Liver (tissue), 9 donors: Measurements from ENCODE around the gene ATOX1. TPM values are rescaled to one million over a fixed set of nuclear protein-coding genes. Genes with fewer than 3 reads are reported as not detected.

Experiments
- DNase-seq: peaks from one replicate; pipeline ENCODE4 v3.0.0-alpha.2; 2017; ENCODE audit warnings: low spot score
- H3K27ac ChIP-seq, 2 donors: one replicate each; pipeline ENCODE4 v1.7.0; 2013; ENCODE audit warnings: inconsistent platforms in 2 of 2, low read length in 2 of 2, control low read depth in 1 of 2, low read depth in 1 of 2, mild to moderate bottlenecking in 1 of 2
- H3K27me3 ChIP-seq, 4 donors: one replicate each; pipeline versions ENCODE4 v1.6.1 to v1.7.0; 2013; ENCODE audit warnings: low read length in 3 of 4, inconsistent platforms in 1 of 4, mild to moderate bottlenecking in 1 of 4, moderate library complexity in 1 of 4; ENCODE audit not compliant: control insufficient read depth in 4 of 4, insufficient read depth in 4 of 4
- H3K36me3 ChIP-seq, 4 donors: one replicate each; pipeline versions ENCODE4 v1.6.1 to v1.7.0; 2013; ENCODE audit warnings: low read length in 3 of 4, mild to moderate bottlenecking in 3 of 4, low read depth in 1 of 4, moderate library complexity in 1 of 4; ENCODE audit not compliant: control insufficient read depth in 4 of 4, insufficient read depth in 3 of 4
- H3K4me1 ChIP-seq, 4 donors: one replicate each; pipeline versions ENCODE4 v1.6.1 to v1.7.0; 2013; ENCODE audit warnings: low read length in 3 of 4, mild to moderate bottlenecking in 3 of 4, moderate library complexity in 1 of 4; ENCODE audit not compliant: control insufficient read depth in 4 of 4, insufficient read depth in 4 of 4
- H3K4me3 ChIP-seq, 3 donors: one replicate each; pipeline versions ENCODE4 v1.6.1 to v1.7.0; 2013; ENCODE audit warnings: low read length in 3 of 3, control low read depth in 1 of 3, low read depth in 1 of 3, mild to moderate bottlenecking in 1 of 3
- H3K9ac ChIP-seq, 2 donors: one replicate each; pipeline ENCODE4 v1.7.0; 2013; ENCODE audit warnings: low read length in 2 of 2, mild to moderate bottlenecking in 2 of 2, moderate library complexity in 2 of 2, control low read depth in 1 of 2, low read depth in 1 of 2
- H3K9me3 ChIP-seq, 4 donors: one replicate each; pipeline versions ENCODE4 v1.6.1 to v1.7.0; 2013; ENCODE audit warnings: low read length in 3 of 4; ENCODE audit not compliant: control insufficient read depth in 4 of 4
- ATF3 ChIP-seq: IDR thresholded peaks from 2 replicates; pipeline ENCODE4 v1.6.1; 2016; ENCODE audit warnings: antibody characterized with exemption
- CTCF ChIP-seq: fragments of 150-350 bp; IDR thresholded peaks from 2 replicates; pipeline ENCODE4 v1.5.1; 2017; ENCODE audit warnings: improper control_type of control experiment, low read depth, low read length; ENCODE audit not compliant: missing input control
- EGR1 ChIP-seq, 2 donors: IDR thresholded peaks; 2 replicates each; pipeline ENCODE4 v1.6.1; 2016 to 2018; ENCODE audit warnings: antibody characterized with exemption in 2 of 2, low read depth in 2 of 2
- FOXA1 ChIP-seq: IDR thresholded peaks from 2 replicates; pipeline ENCODE4 v1.6.1; 2016; ENCODE audit warnings: antibody characterized with exemption
- FOXA2 ChIP-seq: IDR thresholded peaks from 2 replicates; pipeline ENCODE4 v1.6.1; 2016; ENCODE audit warnings: antibody characterized with exemption
- GABPA ChIP-seq, 2 donors: IDR thresholded peaks in 1 of 2; conservative IDR thresholded peaks in 1 of 2; 2 replicates each; pipeline ENCODE4 v1.6.1; 2016; ENCODE audit warnings: antibody characterized with exemption in 2 of 2, mild to moderate bottlenecking in 1 of 2, moderate library complexity in 1 of 2
- HNF4A ChIP-seq, 2 donors: conservative IDR thresholded peaks; 2 replicates each; pipeline ENCODE4 v1.6.1; 2016; ENCODE audit warnings: antibody characterized with exemption in 2 of 2, mild to moderate bottlenecking in 2 of 2
- HNF4G ChIP-seq: IDR thresholded peaks from 2 replicates; pipeline ENCODE4 v1.6.1; 2016; ENCODE audit warnings: antibody characterized with exemption
- JUND ChIP-seq, 2 donors: IDR thresholded peaks; 2 replicates each; pipeline ENCODE4 v1.6.1; 2016; ENCODE audit warnings: antibody characterized with exemption in 2 of 2
- MAX ChIP-seq: IDR thresholded peaks from 2 replicates; pipeline ENCODE4 v1.6.1; 2016; ENCODE audit warnings: antibody characterized with exemption
- NR2F2 ChIP-seq: IDR thresholded peaks from 2 replicates; pipeline ENCODE4 v1.6.1; 2016; ENCODE audit warnings: antibody characterized with exemption
- RAD21 ChIP-seq, 2 donors: IDR thresholded peaks; 2 replicates each; pipeline ENCODE4 v1.6.1; 2016; ENCODE audit warnings: antibody characterized with exemption in 2 of 2, mild to moderate bottlenecking in 2 of 2
- REST ChIP-seq: IDR thresholded peaks from 2 replicates; pipeline ENCODE4 v1.6.1; 2016; ENCODE audit warnings: antibody characterized with exemption, mild to moderate bottlenecking
- RXRA ChIP-seq, 2 donors: IDR thresholded peaks; 2 replicates each; pipeline ENCODE4 v1.6.1; 2017 to 2018; ENCODE audit warnings: antibody characterized with exemption in 2 of 2, mild to moderate bottlenecking in 1 of 2
- SP1 ChIP-seq: IDR thresholded peaks from 2 replicates; pipeline ENCODE4 v1.6.1; 2018; ENCODE audit warnings: antibody characterized with exemption, mild to moderate bottlenecking
- TAF1 ChIP-seq: conservative IDR thresholded peaks from 2 replicates; pipeline ENCODE4 v1.6.1; 2016; ENCODE audit warnings: antibody characterized with exemption, mild to moderate bottlenecking
- YY1 ChIP-seq: IDR thresholded peaks from 2 replicates; pipeline ENCODE4 v1.6.1; 2016; ENCODE audit warnings: antibody characterized with exemption, mild to moderate bottlenecking
- ZBTB33 ChIP-seq: IDR thresholded peaks from 2 replicates; pipeline ENCODE4 v1.6.1; 2016; ENCODE audit warnings: antibody characterized with exemption
- polyA plus RNA-seq, 2 donors: library from polyadenylated mRNA; stranded (reverse) in 1 of 2; unstranded in 1 of 2; fragments of 200-250 nt in 1 of 2; fragments of >200 nt in 1 of 2; fragmentation: Nextera tagmentation in 1 of 2; extraction: Ambion mirVana in 1 of 2; gene quantifications; one replicate each; pipeline versions ENCODE4 v1.2.1 to v1.2.3, GENCODE V29; 2013 to 2015
- total RNA-seq, 2 donors: library from RNA; depleted of rRNA; stranded (reverse); fragments of >200 nt; gene quantifications; one replicate each; pipeline ENCODE4 v1.2.3, GENCODE V29; 2014
- donor health status: healthy.
- donor health status: healthy.
- donor health status: healthy.
- donor health status: healthy.
- donor health status: healthy.

ATOX1 gene
- total and polyA plus RNA-seq, 4 donors, result 25.9 to 307 (median 95.6) TPM

- Histone ChIP-seq H3K9me3 (no peaks in the 10 kb centered on the region), H3K4me1 (no peaks in the 10 kb centered on the region), H3K27ac (no peak overlapping the region), H3K9ac (no peak overlapping the region), H3K27me3 (no peaks in the 10 kb centered on the region), H3K4me3 (no peak overlapping the region), H3K36me3 (no peaks in the 10 kb centered on the region)
- TF ChIP-seq EGR1 (IDR thresholded peaks at IDR 0.05; ENCODE audit: low read depth in 2 of 2), result no peak
- no peak for TF ChIP-seq MAX
- no peak for TF ChIP-seq HNF4G
- TF ChIP-seq HNF4A (conservative IDR thresholded peaks at IDR 0.05), result no peak
- no peak for TF ChIP-seq ZBTB33
- TF ChIP-seq REST, result no peak
- no peak for TF ChIP-seq FOXA2
- no peak for TF ChIP-seq FOXA1
- TF ChIP-seq RAD21 (IDR thresholded peaks at IDR 0.05), result no peak
- no peak for TF ChIP-seq RXRA (IDR thresholded peaks at IDR 0.05)
- TF ChIP-seq TAF1, result no peak
- no peak for TF ChIP-seq YY1
- no peak for TF ChIP-seq JUND (IDR thresholded peaks at IDR 0.05)
- no peak for TF ChIP-seq CTCF
- no peak for TF ChIP-seq NR2F2
- TF ChIP-seq ATF3, result no peak
- TF ChIP-seq GABPA (IDR thresholded peaks at IDR 0.05 in 1 of 2, conservative IDR thresholded peaks at IDR 0.05 in 1 of 2), result no peak
- no peak for TF ChIP-seq SP1
- DNase-seq, result no peak
Observed at GRCh38 chr5:151721812-151722391, 36.5 kb downstream of the ATOX1 start.
